Dermis microvascular lymphatic vessel endothelial cell (primary cell): ENCODE measurements around the gene RPGRIP1L. TPM values are rescaled to one million over a fixed set of nuclear protein-coding genes. Genes with fewer than 3 reads are reported as not detected.
A peak's percentile ranks its signal among the peaks of the same experiment; 100 is the strongest.

ENCODE experiments used
- DNase-seq, 2 donors: peaks; one replicate each; pipeline versions ENCODE4 v3.0.0 to v3.0.0-alpha.2; 2010; ENCODE audit warnings: low read depth in 2 of 2
- total RNA-seq: library from RNA; depleted of rRNA; stranded (reverse); fragments of >200 nt; gene quantifications from 2 replicates; pipeline ENCODE4 v1.2.1, GENCODE V29; 2014

RPGRIP1L gene
- total RNA-seq, 1 donor from 2014 or later = 3.9 TPM

- DNase-seq = no peak
These were observed 144.9 kb downstream of the RPGRIP1L start for GRCh38 chr16:53558710-53559109.

GRCh38 chr16:53556521-53556920 is 147.1 kb downstream of the RPGRIP1L start:
- no peak for DNase-seq

- peak; percentile 76 to 80 for DNase-seq
These were observed 153.5 kb downstream of the RPGRIP1L start for GRCh38 chr16:53549970-53550690.

Other genes starting within 250 kb of the RPGRIP1L start
- gene AKTIP, start 200.7 kb downstream of the RPGRIP1L start, total RNA-seq = 19.0 and 22.6 TPM in 2 replicates
- gene FTO, start 297 bp upstream of the RPGRIP1L start, total RNA-seq = 39.4 and 65.4 TPM in 2 replicates